ENCODE data around the gene PPP2R3A.

PPP2R3A gene

DNA sequence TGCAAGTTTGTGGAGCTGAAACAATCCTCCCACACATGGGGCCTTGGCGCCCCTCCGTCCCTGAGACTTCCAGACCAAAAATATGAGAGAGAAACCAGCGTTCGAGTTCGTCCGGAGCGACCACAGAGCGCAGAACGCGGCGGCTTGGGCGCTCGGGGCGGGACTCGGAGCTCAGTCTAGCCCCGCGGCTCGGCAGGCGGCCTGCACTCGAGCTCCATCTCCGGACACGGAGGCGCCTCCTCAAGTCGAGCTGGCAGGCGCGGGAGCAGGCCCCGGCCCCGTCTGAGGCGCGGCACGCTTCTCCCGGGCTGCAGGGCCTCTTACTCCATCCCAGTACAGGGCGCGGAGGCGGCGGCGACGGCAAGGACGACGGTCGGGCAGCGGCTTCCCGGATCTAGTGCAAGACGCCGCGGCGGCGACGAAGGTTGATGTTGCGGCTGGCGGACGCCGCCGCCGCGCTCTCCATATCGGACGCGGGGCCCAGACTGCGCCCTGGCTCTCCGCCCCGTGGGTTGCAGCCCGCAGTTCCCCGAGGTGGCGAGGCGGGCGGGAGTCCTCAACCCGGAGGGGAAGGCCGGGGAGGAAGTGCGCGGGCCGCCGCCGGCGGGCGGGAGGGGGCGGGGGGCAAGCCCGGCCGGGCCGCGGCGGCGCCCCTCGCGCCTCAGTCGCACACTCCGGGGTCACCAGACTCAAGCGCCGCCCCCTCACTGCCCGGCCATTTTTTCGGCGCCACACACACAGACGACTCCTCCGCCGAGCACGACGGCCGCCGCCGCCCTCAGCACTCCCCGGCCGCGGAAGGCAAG lies 229.9 kb downstream of the PPP2R3A start:
- 0% methylated on average over 83 to 85 of the region's 103 CpGs for WGBS, 2 experiments (ENCODE audit: insufficient coverage in 2 of 2)
- peaks cover 12% of the 10 kb centered on the region for H3K36me3 ChIP-seq (ENCODE audit: control insufficient read depth, insufficient read depth, low read length)
- peaks cover 7% of the 10 kb centered on the region for H3K4me1 ChIP-seq (ENCODE audit: control insufficient read depth, insufficient read depth, low read length, poor library complexity, severe bottlenecking)
- peak overlapping the region; percentile 99 for H3K27ac ChIP-seq (ENCODE audit: low read depth, low read length, severe bottlenecking)
- peaks cover 5% of the 10 kb centered on the region for H3K9me3 ChIP-seq (ENCODE audit: control insufficient read depth, low read length)
- peak overlapping the region; percentile 87 for H3K4me3 ChIP-seq (ENCODE audit: extremely low read depth, insufficient read depth, low read length, poor library complexity, severe bottlenecking)

DNA sequence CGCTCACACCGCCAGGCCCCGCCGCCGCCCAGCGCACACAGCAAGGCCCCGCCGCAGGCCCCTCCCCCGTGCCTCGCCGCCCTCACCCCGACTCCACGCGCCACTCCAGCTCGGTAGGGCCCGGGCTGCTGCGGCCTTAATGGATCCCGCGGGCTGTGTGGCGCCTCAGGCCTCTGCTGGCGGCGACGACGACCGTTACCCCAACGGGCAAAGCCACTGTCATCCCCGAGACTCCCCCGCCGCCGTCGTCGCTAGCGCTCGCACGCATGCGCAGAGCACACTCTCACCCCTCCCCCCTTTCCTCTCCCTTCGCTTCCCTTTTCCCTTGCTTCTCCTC lies 230.5 kb downstream of the PPP2R3A start, which contains the start of gene MSL2:
Gene MSL2 (minus strand): TSS at position 272 of the 337 bp plus-strand sequence. CDS start 1,222 bp downstream, outside the sequence.
- Histone ChIP-seq H3K9me3 (ENCODE audit: control insufficient read depth, low read length) (peaks cover 5% of the 10 kb centered on the region), H3K4me1 (ENCODE audit: control insufficient read depth, insufficient read depth, low read length, poor library complexity, severe bottlenecking) (peaks cover 7% of the 10 kb centered on the region), H3K36me3 (ENCODE audit: control insufficient read depth, insufficient read depth, low read length) (peaks cover 11% of the 10 kb centered on the region), H3K4me3 (ENCODE audit: extremely low read depth, insufficient read depth, low read length, poor library complexity, severe bottlenecking) (peak within 1 kb of the TSS; percentile 87), H3K27ac (ENCODE audit: low read depth, low read length, severe bottlenecking) (peak within 1 kb of the TSS; percentile 99)
- 0 to 1% methylated on average over 23 to 36 of the region's 37 CpGs for WGBS, 2 experiments (ENCODE audit: insufficient coverage in 2 of 2)

DNA sequence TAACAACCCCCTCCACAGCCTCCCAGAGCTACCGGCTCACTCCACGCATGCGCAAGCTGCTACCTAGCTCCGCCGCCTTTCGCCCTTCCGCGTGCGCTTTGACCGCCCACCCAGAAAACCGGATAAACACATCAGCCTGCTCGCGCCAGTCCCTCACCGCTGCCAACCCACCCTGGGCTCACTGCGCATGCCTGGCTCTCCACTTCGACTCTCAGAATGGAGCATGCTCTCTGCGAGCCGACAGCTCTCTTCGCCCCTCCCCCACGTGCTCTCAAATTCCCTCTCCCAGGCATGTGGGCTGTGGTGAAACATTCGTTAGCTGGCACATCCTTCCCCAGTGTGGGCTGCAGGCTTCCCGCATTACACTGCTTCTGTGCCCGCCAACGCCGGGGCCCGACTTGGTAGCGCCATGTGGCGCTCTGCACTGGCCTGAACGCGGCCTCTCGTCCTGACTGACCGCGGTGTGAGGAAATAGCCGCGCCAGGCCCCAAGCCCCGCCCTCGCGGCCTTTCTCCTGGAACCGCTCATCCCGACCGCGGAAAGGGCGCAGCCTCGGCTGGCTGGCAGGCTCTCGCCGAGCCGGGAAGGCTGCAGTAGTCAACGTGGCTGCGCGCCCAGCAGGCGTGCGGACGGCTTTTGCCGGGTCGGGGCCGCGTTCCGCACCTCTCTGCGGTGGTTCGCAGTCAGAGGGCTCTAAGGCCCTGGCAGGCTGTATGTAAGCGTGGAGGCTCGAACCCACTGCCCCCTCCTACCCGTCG lies 231.1 kb downstream of the PPP2R3A start:
- WGBS, 2 experiments (ENCODE audit: insufficient coverage in 2 of 2), result 0 to 1% methylated on average over 59 to 64 of the region's 64 CpGs
- Histone ChIP-seq H3K36me3 (ENCODE audit: control insufficient read depth, insufficient read depth, low read length) (peaks cover 5% of the 10 kb centered on the region), H3K4me3 (ENCODE audit: extremely low read depth, insufficient read depth, low read length, poor library complexity, severe bottlenecking) (peak overlapping the region; percentile 87), H3K27ac (ENCODE audit: low read depth, low read length, severe bottlenecking) (peak overlapping the region; percentile 99), H3K9me3 (ENCODE audit: control insufficient read depth, low read length) (peaks cover 5% of the 10 kb centered on the region), H3K4me1 (ENCODE audit: control insufficient read depth, insufficient read depth, low read length, poor library complexity, severe bottlenecking) (peaks cover 7% of the 10 kb centered on the region)

DNA sequence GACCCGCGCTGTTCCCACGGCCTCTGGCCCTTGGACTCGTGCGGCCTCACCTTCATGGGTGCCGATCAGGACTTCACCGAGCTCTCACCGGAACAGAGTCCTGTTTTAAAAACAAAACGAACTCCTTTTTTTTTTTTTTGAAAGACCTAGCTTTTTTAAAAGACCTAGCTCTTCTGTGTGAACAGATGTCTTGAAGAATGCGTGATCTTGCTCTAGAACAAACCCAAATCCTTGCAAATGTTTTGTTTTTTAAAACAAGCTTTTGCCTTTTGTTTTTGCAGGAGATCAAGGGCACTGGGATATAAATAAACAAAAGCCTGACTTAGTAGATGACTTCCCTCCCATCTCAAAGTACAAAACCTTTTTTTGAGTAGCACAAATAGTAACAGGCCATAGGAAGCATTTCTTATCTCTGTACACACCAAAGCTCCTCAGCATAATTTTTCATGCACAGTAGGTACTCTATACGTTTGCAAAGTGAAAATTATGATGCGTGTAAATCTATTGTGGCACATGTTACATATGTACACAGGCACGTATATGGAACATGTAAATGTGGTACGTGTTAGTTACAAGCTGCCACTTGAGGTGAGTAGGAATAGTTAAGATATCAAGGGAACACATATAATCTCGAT lies 231.7 kb downstream of the PPP2R3A start:
- Histone ChIP-seq H3K4me3 (ENCODE audit: extremely low read depth, insufficient read depth, low read length, poor library complexity, severe bottlenecking) (peak overlapping the region; percentile 87), H3K9me3 (ENCODE audit: control insufficient read depth, low read length) (peaks cover 5% of the 10 kb centered on the region), H3K36me3 (ENCODE audit: control insufficient read depth, insufficient read depth, low read length) (peaks cover 4% of the 10 kb centered on the region), H3K27ac (ENCODE audit: low read depth, low read length, severe bottlenecking) (peak overlapping the region; percentile 99), H3K4me1 (ENCODE audit: control insufficient read depth, insufficient read depth, low read length, poor library complexity, severe bottlenecking) (peaks cover 7% of the 10 kb centered on the region)
- 3 to 26% methylated on average over 6 to 11 of the region's 15 CpGs for WGBS, 2 experiments (ENCODE audit: insufficient coverage in 2 of 2)
